ENCODE results near the gene BSCL2. TPM values are rescaled to one million over a fixed set of nuclear protein-coding genes. Genes with fewer than 3 reads are reported as not detected.

BSCL2 gene
- total and polyA plus RNA-seq, 2 of the 13 experiments (the other 11 are each of a cell fraction or from before 2014, with no cell fraction given): 19.5 to 21.1 TPM

DNA sequence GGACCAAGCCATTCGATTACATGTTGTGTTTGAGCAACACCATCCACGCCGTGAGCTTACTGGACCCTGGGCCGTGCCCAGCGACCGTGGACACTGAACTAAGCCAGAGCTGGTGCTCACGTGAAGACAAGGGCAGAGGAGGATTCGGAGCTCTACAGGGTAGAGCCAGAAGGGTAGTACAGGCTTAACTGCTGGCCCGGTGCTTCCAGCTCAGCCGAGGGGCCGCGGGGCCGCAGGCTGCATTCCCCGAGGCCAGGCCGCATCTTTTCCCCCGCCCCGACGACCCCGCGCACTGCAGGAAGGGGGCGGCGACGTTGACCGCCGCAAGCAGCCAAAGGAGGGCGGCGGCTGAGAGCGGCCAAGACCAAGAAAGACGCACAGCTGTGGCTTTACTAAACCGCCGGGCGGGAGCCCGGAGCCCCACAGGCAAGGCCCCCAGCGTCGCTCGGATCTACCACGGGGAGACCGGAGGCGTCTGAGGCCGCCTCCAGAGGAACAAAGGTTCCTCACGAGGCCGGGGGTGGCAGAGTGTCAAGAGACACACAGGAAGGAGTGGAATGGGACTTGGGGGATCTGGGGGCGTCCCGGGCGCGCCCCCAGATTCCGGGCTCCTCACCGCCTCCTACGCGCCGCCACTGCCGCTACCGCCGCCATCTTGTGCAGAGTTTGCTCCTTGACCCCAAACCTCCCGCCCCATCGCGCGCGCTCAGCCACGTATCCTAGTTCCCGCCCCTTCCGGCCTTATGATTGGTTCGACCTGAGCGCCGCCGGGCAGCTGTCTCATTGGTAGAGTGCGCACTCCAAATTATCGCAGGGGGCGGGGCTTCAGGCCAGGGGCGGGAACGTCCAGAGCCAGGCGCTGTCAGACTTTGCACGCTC, 61.0 kb downstream of the BSCL2 start, which contains the start of gene GANAB (continued):
- TF ChIP-seq, protein P1, sequence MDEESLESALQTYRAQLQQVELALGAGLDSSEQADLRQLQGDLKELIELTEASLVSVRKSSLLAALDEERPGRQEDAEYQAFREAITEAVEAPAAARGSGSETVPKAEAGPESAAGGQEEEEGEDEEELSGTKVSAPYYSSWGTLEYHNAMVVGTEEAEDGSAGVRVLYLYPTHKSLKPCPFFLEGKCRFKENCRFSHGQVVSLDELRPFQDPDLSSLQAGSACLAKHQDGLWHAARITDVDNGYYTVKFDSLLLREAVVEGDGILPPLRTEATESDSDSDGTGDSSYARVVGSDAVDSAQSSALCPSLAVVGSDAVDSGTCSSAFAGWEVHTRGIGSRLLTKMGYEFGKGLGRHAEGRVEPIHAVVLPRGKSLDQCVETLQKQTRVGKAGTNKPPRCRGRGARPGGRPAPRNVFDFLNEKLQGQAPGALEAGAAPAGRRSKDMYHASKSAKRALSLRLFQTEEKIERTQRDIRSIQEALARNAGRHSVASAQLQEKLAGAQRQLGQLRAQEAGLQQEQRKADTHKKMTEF (CRISPR knock-in tag; IDR thresholded peaks at IDR 0.05): peak; percentile 79
- TF ChIP-seq, protein P2, sequence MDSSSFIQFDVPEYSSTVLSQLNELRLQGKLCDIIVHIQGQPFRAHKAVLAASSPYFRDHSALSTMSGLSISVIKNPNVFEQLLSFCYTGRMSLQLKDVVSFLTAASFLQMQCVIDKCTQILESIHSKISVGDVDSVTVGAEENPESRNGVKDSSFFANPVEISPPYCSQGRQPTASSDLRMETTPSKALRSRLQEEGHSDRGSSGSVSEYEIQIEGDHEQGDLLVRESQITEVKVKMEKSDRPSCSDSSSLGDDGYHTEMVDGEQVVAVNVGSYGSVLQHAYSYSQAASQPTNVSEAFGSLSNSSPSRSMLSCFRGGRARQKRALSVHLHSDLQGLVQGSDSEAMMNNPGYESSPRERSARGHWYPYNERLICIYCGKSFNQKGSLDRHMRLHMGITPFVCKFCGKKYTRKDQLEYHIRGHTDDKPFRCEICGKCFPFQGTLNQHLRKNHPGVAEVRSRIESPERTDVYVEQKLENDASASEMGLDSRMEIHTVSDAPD (CRISPR knock-in tag; IDR thresholded peaks at IDR 0.05): peak; percentile 69
- TF ChIP-seq, protein P3, sequence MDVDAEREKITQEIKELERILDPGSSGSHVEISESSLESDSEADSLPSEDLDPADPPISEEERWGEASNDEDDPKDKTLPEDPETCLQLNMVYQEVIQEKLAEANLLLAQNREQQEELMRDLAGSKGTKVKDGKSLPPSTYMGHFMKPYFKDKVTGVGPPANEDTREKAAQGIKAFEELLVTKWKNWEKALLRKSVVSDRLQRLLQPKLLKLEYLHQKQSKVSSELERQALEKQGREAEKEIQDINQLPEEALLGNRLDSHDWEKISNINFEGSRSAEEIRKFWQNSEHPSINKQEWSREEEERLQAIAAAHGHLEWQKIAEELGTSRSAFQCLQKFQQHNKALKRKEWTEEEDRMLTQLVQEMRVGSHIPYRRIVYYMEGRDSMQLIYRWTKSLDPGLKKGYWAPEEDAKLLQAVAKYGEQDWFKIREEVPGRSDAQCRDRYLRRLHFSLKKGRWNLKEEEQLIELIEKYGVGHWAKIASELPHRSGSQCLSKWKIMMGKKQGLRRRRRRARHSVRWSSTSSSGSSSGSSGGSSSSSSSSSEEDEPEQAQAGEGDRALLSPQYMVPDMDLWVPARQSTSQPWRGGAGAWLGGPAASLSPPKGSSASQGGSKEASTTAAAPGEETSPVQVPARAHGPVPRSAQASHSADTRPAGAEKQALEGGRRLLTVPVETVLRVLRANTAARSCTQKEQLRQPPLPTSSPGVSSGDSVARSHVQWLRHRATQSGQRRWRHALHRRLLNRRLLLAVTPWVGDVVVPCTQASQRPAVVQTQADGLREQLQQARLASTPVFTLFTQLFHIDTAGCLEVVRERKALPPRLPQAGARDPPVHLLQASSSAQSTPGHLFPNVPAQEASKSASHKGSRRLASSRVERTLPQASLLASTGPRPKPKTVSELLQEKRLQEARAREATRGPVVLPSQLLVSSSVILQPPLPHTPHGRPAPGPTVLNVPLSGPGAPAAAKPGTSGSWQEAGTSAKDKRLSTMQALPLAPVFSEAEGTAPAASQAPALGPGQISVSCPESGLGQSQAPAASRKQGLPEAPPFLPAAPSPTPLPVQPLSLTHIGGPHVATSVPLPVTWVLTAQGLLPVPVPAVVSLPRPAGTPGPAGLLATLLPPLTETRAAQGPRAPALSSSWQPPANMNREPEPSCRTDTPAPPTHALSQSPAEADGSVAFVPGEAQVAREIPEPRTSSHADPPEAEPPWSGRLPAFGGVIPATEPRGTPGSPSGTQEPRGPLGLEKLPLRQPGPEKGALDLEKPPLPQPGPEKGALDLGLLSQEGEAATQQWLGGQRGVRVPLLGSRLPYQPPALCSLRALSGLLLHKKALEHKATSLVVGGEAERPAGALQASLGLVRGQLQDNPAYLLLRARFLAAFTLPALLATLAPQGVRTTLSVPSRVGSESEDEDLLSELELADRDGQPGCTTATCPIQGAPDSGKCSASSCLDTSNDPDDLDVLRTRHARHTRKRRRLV (CRISPR knock-in tag; IDR thresholded peaks at IDR 0.05): peak; percentile 23; the same call in 1 of the 2 replicates
- TF ChIP-seq, protein P4, sequence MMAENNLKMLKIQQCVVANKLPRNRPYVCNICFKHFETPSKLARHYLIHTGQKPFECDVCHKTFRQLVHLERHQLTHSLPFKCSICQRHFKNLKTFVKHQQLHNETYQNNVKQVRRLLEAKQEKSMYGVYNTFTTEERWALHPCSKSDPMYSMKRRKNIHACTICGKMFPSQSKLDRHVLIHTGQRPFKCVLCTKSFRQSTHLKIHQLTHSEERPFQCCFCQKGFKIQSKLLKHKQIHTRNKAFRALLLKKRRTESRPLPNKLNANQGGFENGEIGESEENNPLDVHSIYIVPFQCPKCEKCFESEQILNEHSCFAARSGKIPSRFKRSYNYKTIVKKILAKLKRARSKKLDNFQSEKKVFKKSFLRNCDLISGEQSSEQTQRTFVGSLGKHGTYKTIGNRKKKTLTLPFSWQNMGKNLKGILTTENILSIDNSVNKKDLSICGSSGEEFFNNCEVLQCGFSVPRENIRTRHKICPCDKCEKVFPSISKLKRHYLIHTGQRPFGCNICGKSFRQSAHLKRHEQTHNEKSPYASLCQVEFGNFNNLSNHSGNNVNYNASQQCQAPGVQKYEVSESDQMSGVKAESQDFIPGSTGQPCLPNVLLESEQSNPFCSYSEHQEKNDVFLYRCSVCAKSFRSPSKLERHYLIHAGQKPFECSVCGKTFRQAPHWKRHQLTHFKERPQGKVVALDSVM (CRISPR knock-in tag; IDR thresholded peaks at IDR 0.05): 0 out of 2 replicates have a peak, but pooled peaks have one; percentile 10
- TF ChIP-seq ZNF225 (CRISPR knock-in tag; IDR thresholded peaks at IDR 0.05) (no peak; the same call in 1 of the 2 replicates), TARDBP (CRISPR knock-in tag; IDR thresholded peaks at IDR 0.05) (peak; percentile 71), ADNP (CRISPR knock-in tag; IDR thresholded peaks at IDR 0.05) (no peak), TOE1 (CRISPR knock-in tag; IDR thresholded peaks at IDR 0.05) (no peak), BORCS8-MEF2B (CRISPR knock-in tag; IDR thresholded peaks at IDR 0.05) (peak; percentile 75; the same call in 1 of the 2 replicates), FIP1L1 (IDR thresholded peaks at IDR 0.05; ENCODE audit: borderline replicate concordance, insufficient read depth, low read depth, low read length) (0 out of 2 replicates have a peak, but pooled peaks have one; percentile 50), MED8 (CRISPR knock-in tag; IDR thresholded peaks at IDR 0.05; ENCODE audit: insufficient replicate concordance) (peak; percentile 43)
- TF ChIP-seq, protein P5, sequence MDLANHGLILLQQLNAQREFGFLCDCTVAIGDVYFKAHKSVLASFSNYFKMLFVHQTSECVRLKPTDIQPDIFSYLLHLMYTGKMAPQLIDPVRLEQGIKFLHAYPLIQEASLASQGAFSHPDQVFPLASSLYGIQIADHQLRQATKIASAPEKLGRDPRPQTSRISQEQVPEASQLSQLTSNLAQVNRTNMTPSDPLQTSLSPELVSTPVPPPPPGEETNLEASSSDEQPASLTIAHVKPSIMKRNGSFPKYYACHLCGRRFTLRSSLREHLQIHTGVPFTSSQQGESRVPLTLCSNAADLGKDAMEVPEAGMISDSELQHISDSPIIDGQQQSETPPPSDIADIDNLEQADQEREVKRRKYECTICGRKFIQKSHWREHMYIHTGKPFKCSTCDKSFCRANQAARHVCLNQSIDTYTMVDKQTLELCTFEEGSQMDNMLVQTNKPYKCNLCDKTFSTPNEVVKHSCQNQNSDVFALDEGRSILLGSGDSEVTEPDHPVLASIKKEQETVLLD (CRISPR knock-in tag; IDR thresholded peaks at IDR 0.05; ENCODE audit: low read depth): peak; percentile 54; the same call in 1 of the 2 replicates
- TF ChIP-seq, protein P6, sequence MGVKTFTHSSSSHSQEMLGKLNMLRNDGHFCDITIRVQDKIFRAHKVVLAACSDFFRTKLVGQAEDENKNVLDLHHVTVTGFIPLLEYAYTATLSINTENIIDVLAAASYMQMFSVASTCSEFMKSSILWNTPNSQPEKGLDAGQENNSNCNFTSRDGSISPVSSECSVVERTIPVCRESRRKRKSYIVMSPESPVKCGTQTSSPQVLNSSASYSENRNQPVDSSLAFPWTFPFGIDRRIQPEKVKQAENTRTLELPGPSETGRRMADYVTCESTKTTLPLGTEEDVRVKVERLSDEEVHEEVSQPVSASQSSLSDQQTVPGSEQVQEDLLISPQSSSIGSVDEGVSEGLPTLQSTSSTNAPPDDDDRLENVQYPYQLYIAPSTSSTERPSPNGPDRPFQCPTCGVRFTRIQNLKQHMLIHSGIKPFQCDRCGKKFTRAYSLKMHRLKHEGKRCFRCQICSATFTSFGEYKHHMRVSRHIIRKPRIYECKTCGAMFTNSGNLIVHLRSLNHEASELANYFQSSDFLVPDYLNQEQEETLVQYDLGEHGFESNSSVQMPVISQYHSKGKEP (CRISPR knock-in tag; IDR thresholded peaks at IDR 0.05): no peak

Measured in HepG2 (cell line).